ENCODE results near the gene PDE5A.

DNA sequence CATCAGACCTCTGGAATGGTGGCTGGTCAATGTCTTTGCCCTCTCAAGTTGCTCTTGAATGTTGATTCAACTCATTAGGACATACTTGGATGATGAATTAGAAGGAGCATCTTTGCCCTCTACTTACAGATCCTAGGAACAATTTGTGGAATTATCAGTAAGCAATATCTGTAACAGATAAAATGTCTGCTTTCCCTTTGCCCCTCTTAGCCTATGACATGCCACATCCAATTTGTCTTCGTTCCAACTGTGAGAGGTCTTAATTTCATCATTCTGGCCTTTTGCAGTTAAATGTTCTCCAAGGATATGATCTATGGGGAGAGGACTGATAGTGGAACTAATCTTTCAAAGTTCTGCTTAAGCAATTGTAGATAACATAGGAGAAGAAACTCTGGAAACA, 148.3 kb downstream of the PDE5A start:
- TF ChIP-seq EZH2 (IDR thresholded peaks at IDR 0.05; ENCODE audit: insufficient read depth, poor library complexity, severe bottlenecking) (no peak), EZH2phosphoT487 (IDR thresholded peaks at IDR 0.05; ENCODE audit: insufficient read depth, low read depth) (no peak)

Data from GM23248 (cell line).